KOPT-K1 (cell line): Measurements from ENCODE around the gene HIRIP3.

Experiments
- H3K27ac ChIP-seq: fragments of 200-600 bp; sonication (generic); 2 replicates; pipeline ENCODE4 v1.5.1; 2016; ENCODE audit warnings: antibody characterized with exemption, mild to moderate bottlenecking, low read depth, low read length; ENCODE audit not compliant: poor library complexity, severe bottlenecking
- H3K36me3 ChIP-seq: fragments of 200-600 bp; sonication (generic); 2 replicates; pipeline ENCODE4 v1.5.1; 2017; ENCODE audit warnings: antibody characterized with exemption, mild to moderate bottlenecking, low read length, moderate library complexity; ENCODE audit not compliant: insufficient read depth
- H3K9me3 ChIP-seq: fragments of 200-600 bp; sonication (generic); 2 replicates; pipeline ENCODE4 v1.5.1; 2017; ENCODE audit warnings: antibody characterized with exemption, low read length, mild to moderate bottlenecking; ENCODE audit not compliant: insufficient read depth, poor library complexity, severe bottlenecking

The HIRIP3 gene

GRCh38 chr16:29984764-29985147 lies 10.7 kb downstream of the HIRIP3 start:
- Histone ChIP-seq H3K27ac (no peak overlapping the region), H3K9me3 (no peaks in the 10 kb centered on the region), H3K36me3 (peaks cover 100% of the 10 kb centered on the region)

DNA sequence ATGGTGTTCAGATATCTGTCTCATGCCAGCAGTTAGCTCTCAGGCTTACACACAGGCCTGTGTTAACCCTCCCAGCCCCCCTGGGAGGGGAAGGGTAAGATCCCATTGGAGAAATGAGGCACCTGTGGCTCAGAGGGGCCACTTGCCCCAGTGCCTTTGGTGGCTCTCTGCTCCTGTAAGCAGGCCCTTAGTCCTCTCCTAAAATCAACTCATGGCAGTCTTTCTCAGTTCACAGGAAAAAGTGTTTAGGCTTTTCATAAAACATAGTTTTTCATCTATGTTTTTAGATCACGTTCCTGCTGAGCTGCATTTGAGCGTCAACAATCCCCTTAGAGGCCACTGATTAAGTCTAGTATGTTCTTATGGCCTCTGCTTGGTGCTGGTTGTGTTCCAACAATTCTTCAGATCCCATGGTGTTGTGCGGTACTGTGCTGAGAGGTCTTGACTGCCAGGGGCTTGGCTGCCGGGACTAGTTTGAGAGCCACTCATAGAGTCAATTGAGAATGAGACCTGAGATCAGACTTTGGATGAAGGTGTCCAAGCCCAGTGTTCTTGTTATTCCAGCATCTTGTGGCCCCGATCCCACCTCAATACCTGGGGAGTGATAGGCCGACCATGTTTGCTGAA lies 11.2 kb downstream of the HIRIP3 start:
- H3K27ac ChIP-seq, result no peak overlapping the region
- no peaks in the 10 kb centered on the region for H3K9me3 ChIP-seq
- H3K36me3 ChIP-seq, result peaks cover 100% of the 10 kb centered on the region

DNA sequence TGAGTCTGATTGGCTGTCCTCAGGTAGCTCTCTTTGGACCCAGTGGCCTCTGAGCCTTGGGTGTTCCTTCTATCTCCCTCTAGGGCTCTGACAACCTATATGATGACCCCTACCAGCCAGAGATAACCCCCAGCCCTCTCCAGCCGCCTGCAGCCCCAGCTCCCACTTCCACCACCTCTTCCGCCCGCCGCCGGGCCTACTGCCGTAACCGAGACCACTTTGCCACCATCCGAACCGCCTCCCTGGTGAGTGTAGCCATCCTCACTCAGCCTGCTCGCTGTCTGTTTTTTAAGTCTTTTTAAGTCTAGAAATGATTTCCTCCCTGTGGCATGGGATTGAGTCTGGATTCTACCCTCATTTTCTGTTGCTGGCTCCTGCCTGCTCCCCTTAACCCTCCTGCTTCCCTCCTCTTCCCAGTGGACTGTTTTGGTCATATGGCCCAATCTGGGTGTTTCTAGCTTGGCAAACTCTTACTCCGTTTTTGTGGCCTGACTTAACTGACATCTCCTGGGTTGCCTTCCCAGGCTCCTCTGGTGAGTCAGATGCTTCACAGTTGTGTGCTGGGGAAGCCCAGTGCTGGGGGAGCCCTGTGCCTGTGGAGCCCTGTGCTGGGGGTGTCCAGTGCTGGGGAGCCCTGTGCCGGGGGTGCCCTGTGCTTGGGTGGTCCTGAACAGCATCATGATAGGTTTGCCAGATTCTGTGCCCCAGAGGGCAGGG lies 11.8 kb downstream of the HIRIP3 start:
- Histone ChIP-seq H3K36me3 (peaks cover 100% of the 10 kb centered on the region), H3K27ac (no peak overlapping the region), H3K9me3 (no peaks in the 10 kb centered on the region)

GRCh38 chr16:29982560-29983419 lies 12.6 kb downstream of the HIRIP3 start:
- Histone ChIP-seq H3K27ac (no peak overlapping the region), H3K36me3 (peaks cover 100% of the 10 kb centered on the region), H3K9me3 (no peaks in the 10 kb centered on the region)

- Histone ChIP-seq H3K9me3 (no peaks in the 10 kb centered on the region), H3K27ac (no peak overlapping the region), H3K36me3 (peaks cover 67% of the 10 kb centered on the region)
Observed at GRCh38 chr16:29978564-29979270, 16.7 kb downstream of the HIRIP3 start.

DNA sequence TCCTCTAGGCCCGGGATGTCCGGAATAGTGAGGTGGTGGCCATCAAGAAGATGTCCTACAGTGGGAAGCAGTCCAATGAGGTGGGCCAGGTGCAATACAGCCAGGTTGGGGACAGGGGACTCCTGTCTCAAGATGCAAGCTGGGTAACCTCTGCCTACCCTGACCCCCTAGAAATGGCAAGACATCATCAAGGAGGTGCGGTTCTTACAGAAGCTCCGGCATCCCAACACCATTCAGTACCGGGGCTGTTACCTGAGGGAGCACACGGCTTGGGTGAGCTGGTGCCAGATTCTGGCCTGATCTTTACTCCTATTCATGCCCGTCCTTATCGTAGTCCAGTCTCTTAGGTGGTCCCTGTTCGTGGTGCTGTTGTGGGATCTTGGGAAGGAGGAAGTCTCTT lies 17.3 kb downstream of the HIRIP3 start:
- Histone ChIP-seq H3K27ac (no peak overlapping the region), H3K36me3 (peaks cover 61% of the 10 kb centered on the region)

DNA sequence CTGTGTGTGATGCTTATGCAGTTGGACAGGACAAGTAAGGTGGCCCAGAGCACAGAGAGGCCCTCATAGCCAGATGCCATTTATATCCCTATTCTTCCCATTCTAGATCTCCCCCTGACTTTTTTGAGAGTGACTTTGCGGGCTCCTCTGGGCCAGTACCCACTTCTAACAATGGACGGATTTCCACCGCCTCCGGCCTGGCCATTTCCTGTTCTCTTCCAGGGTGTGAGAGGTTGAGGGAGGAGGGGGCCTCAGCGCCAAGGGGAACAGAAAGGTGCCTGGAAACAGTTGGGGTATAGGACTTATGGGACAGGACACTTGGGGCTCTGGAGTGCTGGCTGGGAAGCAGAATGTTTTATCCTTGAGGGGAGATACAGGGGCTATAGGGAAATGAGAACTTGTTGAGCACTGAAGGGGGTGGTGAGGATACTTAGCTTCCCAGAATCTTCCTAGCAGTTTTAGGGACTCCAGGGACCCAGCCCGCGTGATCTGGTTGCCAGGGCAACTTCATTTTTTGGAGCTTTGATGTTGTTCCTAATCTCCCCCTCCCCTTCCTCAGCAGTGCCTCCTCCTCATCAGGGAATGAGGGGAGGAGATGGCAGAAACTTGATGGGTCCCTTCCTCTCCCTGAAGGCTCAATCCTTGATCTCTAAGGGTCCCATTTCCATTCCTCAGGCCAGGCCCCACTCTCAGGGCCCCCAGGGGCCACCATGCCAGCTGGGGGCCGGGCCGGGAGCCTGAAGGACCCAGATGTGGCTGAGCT lies 18.2 kb downstream of the HIRIP3 start:
- Histone ChIP-seq H3K9me3 (no peaks in the 10 kb centered on the region), H3K27ac (no peak overlapping the region), H3K36me3 (peaks cover 52% of the 10 kb centered on the region)

More for the DNA sequence above, 17.3 kb downstream of the HIRIP3 start:
- no peaks in the 10 kb centered on the region for H3K9me3 ChIP-seq

GRCh38 chr16:29975811-29976511 lies 19.5 kb downstream of the HIRIP3 start:
- Histone ChIP-seq H3K36me3 (peaks cover 39% of the 10 kb centered on the region), H3K9me3 (no peaks in the 10 kb centered on the region), H3K27ac (peak overlapping the region; percentile 82)

GRCh38 chr16:29975134-29975538 lies 20.3 kb downstream of the HIRIP3 start:
- peaks cover 31% of the 10 kb centered on the region for H3K36me3 ChIP-seq
- H3K9me3 ChIP-seq, result no peaks in the 10 kb centered on the region
- peak overlapping the region; percentile 82 for H3K27ac ChIP-seq

- peaks cover 25% of the 10 kb centered on the region for H3K36me3 ChIP-seq
- H3K27ac ChIP-seq, result peak overlapping the region; percentile 82
Observed at GRCh38 chr16:29974291-29975133, 20.9 kb downstream of the HIRIP3 start.

GRCh38 chr16:29973384-29974246 lies 21.8 kb downstream of the HIRIP3 start, which contains the start of gene TAOK2:
Gene TAOK2 (plus strand): TSS chr16:29973868. CDS start chr16:29977773, 3,905 bp downstream.
- H3K27ac ChIP-seq, result peak within 1 kb of the TSS; percentile 82
- no peaks in the 10 kb centered on the region for H3K9me3 ChIP-seq
- H3K36me3 ChIP-seq, result peaks cover 20% of the 10 kb centered on the region

More at GRCh38 chr16:29974291-29975133, 20.9 kb downstream of the HIRIP3 start:
- H3K9me3 ChIP-seq, result no peaks in the 10 kb centered on the region

- Histone ChIP-seq H3K9me3 (no peaks in the 10 kb centered on the region), H3K36me3 (peaks cover 20% of the 10 kb centered on the region), H3K27ac (peak overlapping the region; percentile 82)
Observed at GRCh38 chr16:29972992-29973383, 22.4 kb downstream of the HIRIP3 start.
